ENCODE results near the gene TMOD1. TPM values are rescaled to one million over a fixed set of nuclear protein-coding genes. Genes with fewer than 3 reads are reported as not detected.

The TMOD1 gene
- total RNA-seq, 1 donor from 2014 or later, result 0.86 TPM

GRCh38 chr9:97548379-97548778, 46.9 kb downstream of the TMOD1 start:
- intact Hi-C loops (cut with micrococcal nuclease), result no loop called here
- H3K27me3 Mint-ChIP-seq (ENCODE audit: insufficient read depth), result peaks cover 21% of the 10 kb centered on the region
- no peaks in the 10 kb centered on the region for H3K36me3 Mint-ChIP-seq (ENCODE audit: low read depth)
- no peaks in the 10 kb centered on the region for H3K9me3 Mint-ChIP-seq
- DNase-seq (ENCODE audit: low spot score), result no peak
- no peaks in the 10 kb centered on the region for H3K4me1 Mint-ChIP-seq (ENCODE audit: low read depth)
- no peak overlapping the region for H3K4me3 Mint-ChIP-seq
- H3K27ac Mint-ChIP-seq, result no peak overlapping the region

- H3K4me3 Mint-ChIP-seq, result no peak overlapping the region
- peaks cover 23% of the 10 kb centered on the region for H3K27me3 Mint-ChIP-seq (ENCODE audit: insufficient read depth)
- H3K36me3 Mint-ChIP-seq (ENCODE audit: low read depth), result no peaks in the 10 kb centered on the region
- DNase-seq (ENCODE audit: low spot score), result no peak
- no peaks in the 10 kb centered on the region for H3K4me1 Mint-ChIP-seq (ENCODE audit: low read depth)
- intact Hi-C loops (cut with micrococcal nuclease), result no loop called here
- H3K9me3 Mint-ChIP-seq, result no peaks in the 10 kb centered on the region
- H3K27ac Mint-ChIP-seq, result no peak overlapping the region
Observed at GRCh38 chr9:97548819-97549540, 47.5 kb downstream of the TMOD1 start.

GRCh38 chr9:97550386-97550785, 48.9 kb downstream of the TMOD1 start:
- no peak overlapping the region for H3K4me3 Mint-ChIP-seq
- H3K27ac Mint-ChIP-seq, result no peak overlapping the region
- intact Hi-C loops (cut with micrococcal nuclease), result no loop called here
- no peaks in the 10 kb centered on the region for H3K4me1 Mint-ChIP-seq (ENCODE audit: low read depth)
- no peaks in the 10 kb centered on the region for H3K36me3 Mint-ChIP-seq (ENCODE audit: low read depth)
- H3K9me3 Mint-ChIP-seq, result no peaks in the 10 kb centered on the region
- H3K27me3 Mint-ChIP-seq (ENCODE audit: insufficient read depth), result peaks cover 25% of the 10 kb centered on the region
- no peak for DNase-seq (ENCODE audit: low spot score)

GRCh38 chr9:97551308-97551707, 49.8 kb downstream of the TMOD1 start:
- no peak for DNase-seq (ENCODE audit: low spot score)
- no peak overlapping the region for H3K27ac Mint-ChIP-seq
- intact Hi-C loops (cut with micrococcal nuclease), result no loop called here
- H3K9me3 Mint-ChIP-seq, result no peaks in the 10 kb centered on the region
- H3K36me3 Mint-ChIP-seq (ENCODE audit: low read depth), result no peaks in the 10 kb centered on the region
- H3K4me1 Mint-ChIP-seq (ENCODE audit: low read depth), result no peaks in the 10 kb centered on the region
- H3K27me3 Mint-ChIP-seq (ENCODE audit: insufficient read depth), result peaks cover 25% of the 10 kb centered on the region
- H3K4me3 Mint-ChIP-seq, result no peak overlapping the region

GRCh38 chr9:97553141-97553540, 51.7 kb downstream of the TMOD1 start:
- Mint-ChIP-seq H3K27me3 (ENCODE audit: insufficient read depth) (peaks cover 20% of the 10 kb centered on the region), H3K27ac (no peak overlapping the region), H3K9me3 (no peaks in the 10 kb centered on the region), H3K4me1 (ENCODE audit: low read depth) (peaks cover 4% of the 10 kb centered on the region), H3K4me3 (no peak overlapping the region), H3K36me3 (ENCODE audit: low read depth) (no peaks in the 10 kb centered on the region)
- intact Hi-C loops (cut with micrococcal nuclease), result no loop called here
- no peak for DNase-seq (ENCODE audit: low spot score)

GRCh38 chr9:97553841-97554240, 52.4 kb downstream of the TMOD1 start:
- Mint-ChIP-seq H3K9me3 (no peaks in the 10 kb centered on the region), H3K27me3 (ENCODE audit: insufficient read depth) (peaks cover 20% of the 10 kb centered on the region), H3K36me3 (ENCODE audit: low read depth) (no peaks in the 10 kb centered on the region), H3K27ac (no peak overlapping the region), H3K4me1 (ENCODE audit: low read depth) (peaks cover 7% of the 10 kb centered on the region), H3K4me3 (no peak overlapping the region)
- intact Hi-C loops (cut with micrococcal nuclease), result no loop called here
- no peak for DNase-seq (ENCODE audit: low spot score)

GRCh38 chr9:97554566-97555075, 53.2 kb downstream of the TMOD1 start:
- intact Hi-C loops (cut with micrococcal nuclease), result loop anchor here (5.0 kb wide), 1 partner anchor 43 kb away; no protein-coding TSS in a partner anchor
- no peak for DNase-seq (ENCODE audit: low spot score)
- no peaks in the 10 kb centered on the region for H3K9me3 Mint-ChIP-seq
- H3K36me3 Mint-ChIP-seq (ENCODE audit: low read depth), result no peaks in the 10 kb centered on the region
- peaks cover 12% of the 10 kb centered on the region for H3K4me1 Mint-ChIP-seq (ENCODE audit: low read depth)
- H3K4me3 Mint-ChIP-seq, result no peak overlapping the region
- H3K27ac Mint-ChIP-seq, result no peak overlapping the region
- H3K27me3 Mint-ChIP-seq (ENCODE audit: insufficient read depth), result peaks cover 24% of the 10 kb centered on the region

- Mint-ChIP-seq H3K9me3 (no peaks in the 10 kb centered on the region), H3K27me3 (ENCODE audit: insufficient read depth) (peaks cover 26% of the 10 kb centered on the region), H3K4me1 (ENCODE audit: low read depth) (peaks cover 16% of the 10 kb centered on the region), H3K4me3 (no peak overlapping the region), H3K36me3 (ENCODE audit: low read depth) (no peaks in the 10 kb centered on the region), H3K27ac (no peak overlapping the region)
- no peak for DNase-seq (ENCODE audit: low spot score)
- intact Hi-C loops (cut with micrococcal nuclease), result loop anchor here (5.0 kb wide), 1 partner anchor 42 kb away; no protein-coding TSS in a partner anchor
Observed at GRCh38 chr9:97555164-97555563, 53.7 kb downstream of the TMOD1 start.

GRCh38 chr9:97556036-97556720, 54.7 kb downstream of the TMOD1 start:
- no peak for DNase-seq (ENCODE audit: low spot score)
- Mint-ChIP-seq H3K9me3 (no peaks in the 10 kb centered on the region), H3K36me3 (ENCODE audit: low read depth) (no peaks in the 10 kb centered on the region), H3K4me3 (no peak overlapping the region), H3K27me3 (ENCODE audit: insufficient read depth) (peaks cover 27% of the 10 kb centered on the region), H3K27ac (no peak overlapping the region), H3K4me1 (ENCODE audit: low read depth) (peaks cover 16% of the 10 kb centered on the region)
- intact Hi-C loops (cut with micrococcal nuclease), result loop anchor here (5.0 kb wide), 1 partner anchor 41 kb away; no protein-coding TSS in a partner anchor

GRCh38 chr9:97556721-97557605, 55.5 kb downstream of the TMOD1 start:
- Mint-ChIP-seq H3K27ac (no peak overlapping the region), H3K36me3 (ENCODE audit: low read depth) (no peaks in the 10 kb centered on the region), H3K4me1 (ENCODE audit: low read depth) (peaks cover 16% of the 10 kb centered on the region), H3K9me3 (no peaks in the 10 kb centered on the region), H3K27me3 (ENCODE audit: insufficient read depth) (peaks cover 27% of the 10 kb centered on the region), H3K4me3 (no peak overlapping the region)
- intact Hi-C loops (cut with micrococcal nuclease), result loop anchor here (5.0 kb wide), 1 partner anchor 40 kb away; no protein-coding TSS in a partner anchor
- no peak for DNase-seq (ENCODE audit: low spot score)

- no peak overlapping the region for H3K4me3 Mint-ChIP-seq
- H3K4me1 Mint-ChIP-seq (ENCODE audit: low read depth), result peaks cover 16% of the 10 kb centered on the region
- intact Hi-C loops (cut with micrococcal nuclease), result loop anchor here (5.0 kb wide), 1 partner anchor 40 kb away; no protein-coding TSS in a partner anchor
- H3K36me3 Mint-ChIP-seq (ENCODE audit: low read depth), result no peaks in the 10 kb centered on the region
- no peak for DNase-seq (ENCODE audit: low spot score)
- H3K27me3 Mint-ChIP-seq (ENCODE audit: insufficient read depth), result peaks cover 20% of the 10 kb centered on the region
- no peaks in the 10 kb centered on the region for H3K9me3 Mint-ChIP-seq
- no peak overlapping the region for H3K27ac Mint-ChIP-seq
Observed at GRCh38 chr9:97557606-97558095, 56.2 kb downstream of the TMOD1 start.

GRCh38 chr9:97558701-97559101, 57.2 kb downstream of the TMOD1 start:
- intact Hi-C loops (cut with micrococcal nuclease), result loop anchor here (5.0 kb wide), 1 partner anchor 39 kb away; no protein-coding TSS in a partner anchor
- Mint-ChIP-seq H3K36me3 (ENCODE audit: low read depth) (no peaks in the 10 kb centered on the region), H3K27me3 (ENCODE audit: insufficient read depth) (peaks cover 17% of the 10 kb centered on the region), H3K4me1 (ENCODE audit: low read depth) (peaks cover 16% of the 10 kb centered on the region), H3K27ac (peak overlapping the region; percentile 21), H3K4me3 (peak overlapping the region; percentile 24), H3K9me3 (no peaks in the 10 kb centered on the region)
- DNase-seq (ENCODE audit: low spot score), result no peak

Data from activated T-helper 1 cell treated with anti-CD3 and anti-CD28 coated beads, Interleukin-12 subunit alpha, Interleukin-12 subunit beta, Interleukin-2, Interleukin-4 antibody, amounts not matched to agents 30 ng/mL and 10 ng/mL and 1 ng/mL, durations not matched to agents 14 hours and 24 hours and 36 hours (primary cell).